ENCODE data around the gene PRDM12.

The PRDM12 gene

GRCh38 chr9:130696996-130697395, 32.6 kb downstream of the PRDM12 start:
- H3K27me3 ChIP-seq (replicated peaks; ENCODE audit: control insufficient read depth, insufficient read depth, low read length) = no peaks in the 10 kb centered on the region
- no peak for DNase-seq (ENCODE audit: extremely low read depth, insufficient read length)
- H3K4me3 ChIP-seq (replicated peaks; ENCODE audit: low read depth, low read length) = no peak overlapping the region
- no peak for TF ChIP-seq CTCF (IDR thresholded peaks at IDR 0.05; ENCODE audit: insufficient read depth, low read length, poor library complexity, severe bottlenecking)
- H3K36me3 ChIP-seq (ENCODE audit: control insufficient read depth, insufficient read depth, low read length) = peaks cover 23% of the 10 kb centered on the region

- Histone ChIP-seq H3K4me3 (replicated peaks; ENCODE audit: low read depth, low read length) (no peak overlapping the region), H3K36me3 (ENCODE audit: control insufficient read depth, insufficient read depth, low read length) (peaks cover 29% of the 10 kb centered on the region), H3K27me3 (replicated peaks; ENCODE audit: control insufficient read depth, insufficient read depth, low read length) (no peaks in the 10 kb centered on the region)
- DNase-seq (ENCODE audit: extremely low read depth, insufficient read length) = no peak
- TF ChIP-seq CTCF (IDR thresholded peaks at IDR 0.05; ENCODE audit: insufficient read depth, low read length, poor library complexity, severe bottlenecking) = no peak
Measured at GRCh38 chr9:130698514-130698913, 34.1 kb downstream of the PRDM12 start.

- peaks cover 29% of the 10 kb centered on the region for H3K36me3 ChIP-seq (ENCODE audit: control insufficient read depth, insufficient read depth, low read length)
- no peak overlapping the region for H3K4me3 ChIP-seq (replicated peaks; ENCODE audit: low read depth, low read length)
- no peak for DNase-seq (ENCODE audit: extremely low read depth, insufficient read length)
- no peaks in the 10 kb centered on the region for H3K27me3 ChIP-seq (replicated peaks; ENCODE audit: control insufficient read depth, insufficient read depth, low read length)
- TF ChIP-seq CTCF (IDR thresholded peaks at IDR 0.05; ENCODE audit: insufficient read depth, low read length, poor library complexity, severe bottlenecking) = no peak
Measured at GRCh38 chr9:130699047-130699446, 34.7 kb downstream of the PRDM12 start.

GRCh38 chr9:130701059-130702022, 36.9 kb downstream of the PRDM12 start:
- Histone ChIP-seq H3K36me3 (ENCODE audit: control insufficient read depth, insufficient read depth, low read length) (peaks cover 25% of the 10 kb centered on the region), H3K4me3 (replicated peaks; ENCODE audit: low read depth, low read length) (no peak overlapping the region), H3K27me3 (replicated peaks; ENCODE audit: control insufficient read depth, insufficient read depth, low read length) (no peaks in the 10 kb centered on the region)
- no peak for DNase-seq (ENCODE audit: extremely low read depth, insufficient read length)
- peak; percentile 90 for TF ChIP-seq CTCF (IDR thresholded peaks at IDR 0.05; ENCODE audit: insufficient read depth, low read length, poor library complexity, severe bottlenecking)

- DNase-seq (ENCODE audit: extremely low read depth, insufficient read length) = no peak
- Histone ChIP-seq H3K4me3 (replicated peaks; ENCODE audit: low read depth, low read length) (no peak overlapping the region), H3K36me3 (ENCODE audit: control insufficient read depth, insufficient read depth, low read length) (peaks cover 17% of the 10 kb centered on the region), H3K27me3 (replicated peaks; ENCODE audit: control insufficient read depth, insufficient read depth, low read length) (no peaks in the 10 kb centered on the region)
- no peak for TF ChIP-seq CTCF (IDR thresholded peaks at IDR 0.05; ENCODE audit: insufficient read depth, low read length, poor library complexity, severe bottlenecking)
Measured at GRCh38 chr9:130703501-130703900, 39.1 kb downstream of the PRDM12 start.

Data from GM06990 (cell line).